ENCODE data around the gene SPRED1.
"Not testable (repeated sequence)": the region's sequence is repeated elsewhere in the genome, so short reads cannot be mapped to it uniquely, and the experiment has no call there.

Gene SPRED1

DNA sequence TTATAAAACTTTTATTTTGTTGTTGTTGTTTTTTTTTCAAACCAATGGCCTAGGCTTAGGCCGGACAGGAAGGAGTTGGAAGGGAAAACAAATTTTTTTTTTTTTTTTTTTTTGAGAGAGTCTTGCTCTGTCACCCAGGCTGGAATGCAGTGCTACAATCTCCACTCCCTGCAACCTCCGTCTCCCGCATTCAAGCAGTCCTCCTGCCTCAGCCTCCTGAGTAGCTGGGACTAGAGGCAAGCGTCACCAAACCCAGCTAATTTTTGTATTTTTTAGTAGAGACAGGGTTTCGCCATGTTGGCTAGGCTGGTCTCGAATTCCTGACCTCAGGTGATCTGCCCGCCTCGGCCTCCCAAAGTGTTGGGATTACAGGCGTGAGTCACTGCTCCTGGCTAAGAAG lies 15.6 kb upstream of the SPRED1 start:
- DNase-seq (ENCODE audit: low spot score), result not testable (repeated sequence)

DNA sequence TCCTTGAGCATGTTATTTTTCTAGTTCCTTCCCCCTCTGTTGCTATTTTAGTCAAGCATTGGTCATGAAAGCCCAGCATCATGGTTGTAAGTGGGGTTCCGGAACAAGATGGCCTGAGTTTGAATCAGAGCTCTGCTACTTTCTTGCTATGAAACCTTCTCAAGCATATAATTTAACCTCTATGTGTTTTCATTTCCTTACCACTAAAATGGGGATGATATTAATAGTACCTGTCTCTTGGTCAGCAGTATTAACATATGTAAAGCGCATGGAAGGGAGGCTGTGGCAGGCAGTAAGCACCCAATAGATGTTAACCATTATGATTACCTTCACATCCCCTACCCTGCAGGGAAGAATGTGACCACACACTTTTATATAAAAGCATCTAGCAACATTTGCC lies 14.3 kb upstream of the SPRED1 start:
- DNase-seq (ENCODE audit: low spot score), result no peak

DNA sequence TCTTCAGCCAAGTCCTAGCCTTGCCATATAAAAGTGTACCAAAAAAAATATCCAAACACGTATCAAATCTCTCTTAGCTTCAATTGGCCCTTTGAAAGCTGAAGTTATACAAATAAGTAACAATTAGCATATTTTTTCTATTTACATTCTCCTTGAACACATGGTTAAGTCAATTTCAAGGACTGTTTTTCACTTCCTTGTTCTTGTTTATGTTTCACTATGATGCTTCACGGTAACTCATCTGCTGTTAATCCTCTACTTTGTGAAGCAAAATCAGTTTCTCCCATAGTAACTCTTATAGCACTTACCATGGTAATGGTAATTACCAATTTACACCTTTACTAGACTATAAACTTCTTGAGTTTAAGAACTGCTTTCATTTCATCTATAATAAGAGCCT lies 10.6 kb upstream of the SPRED1 start:
- DNase-seq (ENCODE audit: low spot score), result no peak

DNA sequence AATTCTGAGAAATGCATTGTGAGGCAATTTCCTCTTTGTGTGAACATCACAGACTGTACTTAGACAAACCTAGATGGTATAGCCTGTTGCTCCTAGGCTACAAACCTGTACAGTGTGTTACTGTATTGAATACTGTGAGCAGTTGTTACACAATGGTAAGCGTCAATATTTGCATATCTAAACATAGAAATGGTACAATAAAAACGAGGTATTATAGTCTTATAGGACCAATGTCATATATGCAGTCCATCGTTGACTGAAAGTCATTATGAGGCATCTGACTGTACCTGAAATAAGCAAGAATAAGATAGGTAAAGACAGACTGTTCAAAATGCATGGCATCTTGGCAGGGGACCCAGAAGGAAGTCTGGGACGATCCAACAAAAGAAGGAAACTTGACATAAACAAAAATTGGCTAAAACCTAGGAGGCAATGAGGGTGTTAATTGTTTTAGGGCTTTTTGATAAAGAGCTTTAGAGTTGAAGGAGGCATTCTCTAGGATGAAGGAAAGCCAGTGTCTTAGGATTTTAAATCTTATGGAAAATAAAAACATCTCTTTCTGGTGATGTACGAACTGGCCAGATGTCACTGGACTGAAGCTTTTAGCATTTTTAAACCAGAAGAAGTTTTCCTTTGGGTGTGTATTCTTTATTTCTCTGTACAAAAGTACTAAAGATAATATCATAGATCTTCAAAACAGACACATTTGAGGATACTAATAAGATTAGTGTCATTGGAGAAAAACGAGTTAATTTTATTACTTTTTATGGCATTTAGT lies 9.2 kb upstream of the SPRED1 start:
- DNase-seq (ENCODE audit: low spot score), result no peak

DNA sequence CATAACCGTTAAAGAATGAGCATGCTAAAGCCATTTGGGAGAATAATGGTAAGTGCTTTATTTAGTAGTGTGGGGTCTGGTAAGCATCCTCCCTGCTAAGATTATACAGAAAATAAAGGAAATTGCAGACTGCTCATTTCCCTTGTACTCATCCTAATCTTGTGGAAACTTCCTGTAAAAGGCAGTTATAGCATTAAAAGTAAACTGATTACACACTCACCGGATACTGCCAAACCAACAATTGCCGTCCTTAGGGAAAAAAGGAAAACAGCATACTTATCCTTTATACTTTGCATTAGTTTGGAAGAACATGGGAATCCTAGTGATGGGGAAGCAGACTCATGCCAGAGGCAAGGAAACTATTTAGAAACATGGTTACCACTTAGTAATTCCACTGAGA lies 5.3 kb upstream of the SPRED1 start:
- no peak for DNase-seq (ENCODE audit: low spot score)

DNA sequence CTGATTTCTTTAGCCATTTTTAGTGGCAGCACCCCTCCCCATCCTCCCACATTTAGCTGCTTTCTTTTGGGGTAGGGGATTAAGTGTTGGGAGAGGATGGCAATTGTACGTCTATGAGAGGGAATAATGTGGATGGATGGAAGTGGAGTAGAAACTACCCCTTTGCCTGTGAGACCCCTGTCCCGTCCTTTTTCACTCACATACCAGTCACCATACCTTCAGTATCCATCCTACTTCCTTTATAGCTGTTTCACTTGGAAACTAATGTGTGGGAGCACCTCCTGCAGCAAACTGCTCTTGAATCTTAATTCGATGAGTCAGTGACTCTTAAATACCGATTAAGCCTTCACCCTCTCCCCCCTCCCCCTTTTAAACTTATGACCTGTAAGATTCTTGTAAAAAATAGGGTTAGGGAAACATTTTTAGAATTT lies 730 bp downstream of the SPRED1 start:
- DNase-seq (ENCODE audit: low spot score), result no peak

DNA sequence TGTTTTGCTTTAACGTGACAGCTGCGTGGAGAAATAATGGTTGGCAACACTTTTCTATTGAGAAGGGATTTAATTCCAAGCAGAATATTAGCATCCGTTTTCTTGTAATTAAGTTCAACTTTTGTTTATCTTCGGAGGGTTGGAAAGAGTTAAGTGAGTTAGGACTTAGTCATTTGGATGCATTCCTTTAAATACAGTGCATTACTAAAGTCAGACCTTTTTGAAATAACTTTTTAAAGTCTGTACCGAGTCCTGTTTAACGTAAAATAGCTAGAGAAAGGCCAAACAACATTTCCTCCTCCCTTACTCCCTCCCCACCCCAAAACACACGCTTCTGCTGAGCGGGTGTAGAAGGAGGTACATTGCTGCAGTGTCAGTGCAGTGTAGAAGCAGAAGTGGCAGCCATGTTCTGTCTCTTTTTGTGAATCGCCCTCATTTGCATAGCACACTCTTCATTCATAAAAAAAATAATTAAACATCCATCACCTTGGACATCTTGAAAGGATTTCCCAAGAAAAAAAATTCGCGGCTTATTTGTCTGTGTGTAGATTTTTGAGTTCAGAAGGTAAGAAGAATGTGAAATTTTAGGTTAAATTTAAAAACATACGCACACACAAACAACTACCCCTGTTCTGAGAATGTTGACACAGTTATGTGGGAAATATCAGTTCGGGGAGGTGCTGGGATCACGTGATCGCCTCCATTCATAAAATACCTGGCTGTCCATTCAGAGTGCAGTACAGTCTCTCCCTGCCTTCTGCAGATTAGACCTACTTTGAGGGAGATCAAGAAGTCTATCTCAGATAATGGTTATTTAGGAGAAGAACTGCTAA lies 1.6 kb downstream of the SPRED1 start:
- DNase-seq (ENCODE audit: low spot score), result peak; percentile 52

DNA sequence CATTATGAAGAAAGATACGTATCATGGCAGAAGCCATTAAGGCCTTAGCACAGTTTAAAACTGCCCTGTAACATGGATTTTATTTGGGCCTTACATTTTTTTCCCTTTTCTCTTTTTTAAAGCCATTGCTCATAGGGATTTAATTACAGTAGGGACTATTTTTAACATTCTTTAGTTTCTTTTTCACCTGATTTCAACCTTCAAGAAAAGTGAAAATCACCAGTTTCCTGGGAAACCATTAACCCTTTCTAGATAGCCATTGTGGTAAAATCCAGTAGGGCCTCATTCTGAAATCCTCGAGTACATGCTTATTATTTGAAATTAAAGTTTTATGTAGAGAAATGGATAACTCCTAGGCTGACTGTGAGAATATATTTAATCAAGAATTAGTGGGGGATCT lies 3.1 kb downstream of the SPRED1 start:
- DNase-seq (ENCODE audit: low spot score), result no peak

DNA sequence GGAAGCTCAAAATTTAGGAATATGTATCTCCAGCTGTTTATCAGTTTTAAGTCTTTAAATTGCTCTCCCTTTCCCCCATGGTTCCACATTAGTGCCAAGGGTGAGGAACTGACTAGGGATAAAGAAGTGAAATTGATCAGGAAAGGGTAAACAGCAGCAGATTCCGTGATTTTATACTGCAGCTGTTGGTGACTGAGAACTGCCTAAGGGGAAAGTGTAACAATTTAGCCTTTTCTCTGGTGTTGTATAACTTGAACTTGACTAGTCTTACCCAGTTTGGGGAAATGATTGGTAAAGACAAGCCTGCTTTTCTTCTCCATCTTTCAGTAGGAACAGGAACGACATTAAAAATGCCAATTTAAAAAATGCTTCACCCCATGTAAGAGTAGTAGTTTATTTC lies 5.0 kb downstream of the SPRED1 start:
- no peak for DNase-seq (ENCODE audit: low spot score)

DNA sequence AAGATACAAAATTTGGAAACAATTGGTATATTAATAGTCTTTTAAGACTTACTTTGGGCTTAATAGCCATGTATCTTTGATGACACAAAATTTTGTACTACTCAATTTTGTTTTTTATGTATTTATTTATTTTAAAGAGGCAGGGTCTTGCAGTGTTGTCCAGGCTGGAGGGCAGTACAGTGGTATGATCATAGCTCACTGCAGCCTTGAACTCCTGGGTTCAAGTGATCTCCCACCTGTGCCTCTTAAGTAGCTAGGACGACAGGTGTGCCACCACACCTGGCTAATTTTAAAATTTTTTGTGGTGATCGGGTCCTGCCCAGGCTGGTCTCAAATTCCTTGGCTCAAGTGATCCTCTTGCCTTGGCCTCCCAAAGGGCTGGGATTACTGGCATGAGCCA lies 6.5 kb downstream of the SPRED1 start:
- no peak for DNase-seq (ENCODE audit: low spot score)

DNA sequence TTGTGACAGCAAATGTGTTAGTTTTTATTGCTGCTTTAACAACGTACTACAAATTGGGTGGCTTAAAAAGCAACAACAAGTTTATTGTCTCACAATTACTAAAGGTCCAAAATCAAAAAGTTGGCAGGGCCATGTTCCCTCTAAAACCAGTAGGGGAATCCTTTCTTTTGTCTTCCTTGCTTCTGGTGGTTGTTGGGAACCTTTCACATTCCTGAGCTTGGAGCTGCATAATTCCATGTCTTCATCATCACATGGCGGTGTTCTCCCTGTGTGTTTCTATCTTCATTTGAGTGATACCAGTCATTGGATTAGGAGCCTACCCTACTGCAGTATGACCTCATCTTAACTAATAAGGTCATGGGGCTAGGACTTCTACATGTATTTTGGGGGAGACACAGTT lies 7.4 kb downstream of the SPRED1 start:
- no peak for DNase-seq (ENCODE audit: low spot score)

DNA sequence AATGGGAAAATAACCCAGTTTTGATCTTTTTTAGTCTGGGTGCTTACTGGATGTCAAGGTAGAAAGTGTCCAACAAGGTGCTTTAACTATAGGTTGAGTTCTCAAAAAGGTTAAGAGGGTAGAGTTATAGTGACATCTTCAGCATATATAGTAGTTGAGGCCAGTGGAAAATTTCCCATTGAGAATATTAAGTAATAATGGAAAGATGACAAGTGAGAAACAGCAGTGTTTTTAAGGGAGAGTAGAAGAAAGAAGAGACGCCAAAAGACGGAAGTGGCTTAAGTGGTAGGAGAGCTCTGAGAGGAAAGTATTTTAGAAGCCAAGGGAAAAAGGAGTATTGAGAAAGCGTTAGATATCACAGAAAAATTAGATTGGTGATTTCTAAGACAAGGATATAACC lies 10.6 kb downstream of the SPRED1 start:
- DNase-seq (ENCODE audit: low spot score), result no peak

DNA sequence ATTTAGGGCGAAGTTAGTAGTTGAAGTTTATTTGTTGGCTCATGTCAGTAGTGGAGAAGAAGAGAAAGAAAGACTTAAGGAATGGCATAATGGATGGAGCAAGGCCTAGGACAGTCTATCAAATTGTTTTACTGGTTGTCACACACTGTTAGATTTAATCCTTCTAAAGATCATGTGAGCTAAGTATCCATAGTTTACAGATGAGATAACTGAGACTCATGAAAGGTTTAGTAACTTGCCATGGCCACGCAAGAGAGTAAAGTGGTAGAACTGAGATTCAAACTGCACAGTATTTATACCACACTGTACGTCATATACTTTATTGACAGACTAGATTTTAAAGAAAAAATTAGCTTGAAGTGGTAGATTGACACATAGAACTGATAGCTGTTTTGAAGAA lies 11.4 kb downstream of the SPRED1 start:
- DNase-seq (ENCODE audit: low spot score), result no peak

DNA sequence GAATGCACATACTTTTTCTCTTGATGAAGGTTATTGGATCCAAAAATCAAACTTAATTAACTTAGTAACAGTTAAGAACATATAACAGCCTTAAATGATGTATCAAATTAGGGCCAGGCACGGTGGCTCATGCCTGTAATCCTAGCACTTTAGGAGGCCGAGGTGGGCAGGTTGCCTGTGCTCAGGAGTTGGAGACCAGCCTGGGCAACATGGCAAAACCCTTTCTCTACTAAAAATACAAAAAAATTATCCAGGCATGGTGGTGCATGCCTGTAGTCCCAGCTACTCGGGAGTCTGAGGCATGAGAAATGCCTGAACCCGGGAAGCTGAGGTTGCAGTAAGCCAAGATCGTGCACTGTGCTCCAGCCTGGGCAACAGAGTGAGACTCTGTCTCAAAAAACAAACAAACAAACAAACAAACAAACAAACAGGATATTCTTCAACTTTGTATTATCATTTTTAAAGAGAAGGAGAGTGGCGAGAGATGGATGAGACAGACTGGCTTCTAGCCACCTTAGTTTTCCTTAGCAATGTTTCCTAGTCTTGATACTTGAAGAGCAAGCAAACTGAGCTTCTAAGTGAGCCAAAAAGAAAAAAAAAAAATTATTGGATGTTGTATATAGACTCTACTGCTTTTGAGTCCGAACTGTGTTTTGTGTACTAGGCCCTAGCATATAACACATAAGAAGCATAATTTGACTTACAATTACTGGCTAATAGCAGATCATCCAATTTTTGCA lies 13.8 kb downstream of the SPRED1 start:
- no peak for DNase-seq (ENCODE audit: low spot score)

DNA sequence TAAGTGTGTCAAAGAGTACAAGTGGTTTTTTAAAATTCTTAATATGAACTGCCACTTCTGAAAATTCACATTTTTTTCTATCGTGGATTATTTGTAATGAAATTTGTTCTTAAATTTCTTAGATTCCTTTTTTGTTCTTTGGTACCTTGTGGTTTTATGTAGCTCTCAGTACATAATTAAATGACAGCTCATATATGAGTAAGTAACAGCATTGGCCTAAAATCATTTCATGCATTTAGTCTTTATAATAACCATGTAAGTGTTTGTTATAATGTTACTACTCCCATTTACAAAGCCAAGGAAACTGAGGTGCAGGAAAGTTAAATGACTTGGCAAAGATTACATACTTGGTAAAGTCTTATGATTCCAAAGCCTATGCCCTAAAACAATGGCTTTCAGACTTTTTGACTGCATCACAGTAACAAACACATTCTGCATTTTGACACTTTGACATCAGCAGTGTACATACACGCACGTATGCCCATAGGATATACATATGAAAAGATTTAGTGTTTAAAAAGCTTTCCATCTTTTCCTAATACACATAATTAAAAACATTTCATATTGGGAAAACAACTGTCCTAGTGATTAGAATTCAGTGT lies 14.9 kb downstream of the SPRED1 start:
- no peak for DNase-seq (ENCODE audit: low spot score)

DNA sequence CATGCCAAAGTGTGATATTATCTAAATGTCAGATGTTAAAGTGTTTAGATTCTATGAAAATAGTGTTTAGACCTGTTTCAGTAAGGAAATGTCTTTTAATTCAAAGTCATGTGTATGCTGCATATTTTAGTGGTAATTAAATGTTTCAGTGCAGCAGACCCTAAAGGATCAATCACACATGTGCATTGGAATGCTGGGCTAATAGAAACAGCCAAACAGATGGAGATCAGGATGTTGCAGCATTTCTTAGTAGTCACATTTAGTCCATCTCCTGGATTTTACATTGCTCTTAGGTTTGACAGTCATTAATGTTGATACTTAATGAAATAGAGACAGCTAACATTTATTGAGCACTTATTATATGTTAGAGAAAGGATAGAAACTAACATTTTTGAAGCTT lies 18.5 kb downstream of the SPRED1 start:
- DNase-seq (ENCODE audit: low spot score), result no peak

DNA sequence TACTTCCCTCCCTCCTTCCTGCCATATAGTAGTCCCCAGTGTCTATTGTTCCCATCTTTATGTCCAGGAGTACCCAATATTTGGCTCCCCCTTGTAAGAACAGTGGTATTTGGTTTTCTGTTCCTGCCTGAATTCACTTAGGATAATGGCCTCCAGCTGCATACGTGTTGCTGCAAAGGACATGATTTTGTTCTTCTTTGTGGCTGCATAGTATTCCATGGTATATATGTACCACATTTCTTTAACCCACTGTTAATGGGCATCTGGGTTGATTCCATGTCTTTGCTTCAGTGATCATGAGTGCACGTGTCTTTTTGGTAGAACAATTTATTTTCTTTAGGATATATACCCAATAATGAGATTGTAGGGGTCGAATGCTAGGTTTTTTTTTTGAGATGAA lies 19.3 kb downstream of the SPRED1 start:
- no peak for DNase-seq (ENCODE audit: low spot score)

DNA sequence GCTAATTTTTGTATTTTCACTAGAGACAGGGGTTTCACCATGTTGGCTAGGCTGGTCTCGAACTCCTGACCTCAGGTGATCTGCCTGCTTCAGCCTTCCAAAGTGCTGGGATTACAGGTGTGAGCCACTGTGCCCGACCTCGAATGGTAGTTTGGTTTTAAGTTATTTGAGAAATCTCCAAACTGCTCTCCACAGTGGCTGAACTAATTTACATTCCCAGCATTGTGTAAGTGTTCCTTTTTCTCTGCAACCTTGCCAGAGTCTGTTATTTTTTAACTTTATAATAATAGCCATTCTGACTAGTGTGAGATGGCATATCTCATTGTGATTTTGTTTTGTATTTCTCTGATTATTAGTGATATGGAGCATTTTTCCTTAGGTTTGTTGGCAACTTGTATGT lies 19.8 kb downstream of the SPRED1 start:
- DNase-seq (ENCODE audit: low spot score), result not testable (repeated sequence)

DNA sequence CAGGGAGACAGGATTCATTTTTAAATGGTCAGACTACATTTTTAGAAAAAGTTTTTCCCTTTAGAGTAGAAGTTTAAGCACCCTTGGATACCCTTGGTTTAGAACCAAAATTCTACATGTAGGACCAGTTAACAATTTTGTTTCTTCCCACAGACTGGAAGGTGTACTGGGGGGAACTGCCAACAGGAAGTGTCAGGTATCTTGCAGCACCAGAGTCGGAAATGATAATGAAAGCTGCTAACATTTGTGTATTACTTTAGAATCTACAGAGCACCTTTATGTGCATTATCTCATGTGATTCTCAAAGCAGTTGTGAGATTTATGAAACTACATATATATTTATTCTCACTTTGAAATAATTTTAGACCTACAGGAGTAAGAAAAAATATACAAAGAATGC lies 21.5 kb downstream of the SPRED1 start:
- DNase-seq (ENCODE audit: low spot score), result no peak

DNA sequence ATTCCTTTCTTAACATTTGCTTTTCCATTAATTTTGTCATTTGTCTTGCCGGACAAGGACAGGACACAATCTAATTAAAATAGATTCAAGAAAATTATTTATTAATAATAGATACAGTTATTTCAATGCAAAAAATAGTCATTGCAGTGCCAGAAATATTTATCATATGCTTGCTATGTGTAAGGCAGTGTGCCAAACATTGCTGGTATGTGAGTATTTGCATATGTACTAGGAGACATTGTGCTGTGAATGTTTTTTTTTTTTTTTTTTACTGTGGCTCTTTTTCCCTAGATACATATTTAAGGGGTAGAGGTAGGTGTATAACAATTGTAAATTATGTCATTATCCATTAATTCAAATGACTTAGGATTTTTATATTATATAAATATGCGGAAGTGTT lies 23.3 kb downstream of the SPRED1 start:
- no peak for DNase-seq (ENCODE audit: low spot score)

DNA sequence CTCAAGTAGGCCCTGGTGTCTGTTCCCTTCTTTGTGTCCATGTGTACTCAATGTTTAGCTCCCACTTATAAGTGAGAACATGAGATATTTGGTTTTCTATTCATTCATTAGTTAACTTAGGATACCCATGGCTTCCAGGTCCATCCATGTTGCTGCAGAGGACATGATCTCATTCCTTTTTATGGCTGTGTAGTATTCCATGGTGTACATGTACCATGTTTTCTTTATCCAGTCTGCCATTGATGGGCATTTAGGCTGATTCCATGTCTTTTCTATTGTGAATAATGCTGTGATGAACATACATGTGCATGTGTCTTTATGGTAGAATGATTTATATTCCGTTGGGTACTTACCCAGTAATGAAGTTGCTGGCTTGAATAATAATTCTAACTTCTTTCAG lies 24.6 kb downstream of the SPRED1 start:
- not testable (repeated sequence) for DNase-seq (ENCODE audit: low spot score)

DNA sequence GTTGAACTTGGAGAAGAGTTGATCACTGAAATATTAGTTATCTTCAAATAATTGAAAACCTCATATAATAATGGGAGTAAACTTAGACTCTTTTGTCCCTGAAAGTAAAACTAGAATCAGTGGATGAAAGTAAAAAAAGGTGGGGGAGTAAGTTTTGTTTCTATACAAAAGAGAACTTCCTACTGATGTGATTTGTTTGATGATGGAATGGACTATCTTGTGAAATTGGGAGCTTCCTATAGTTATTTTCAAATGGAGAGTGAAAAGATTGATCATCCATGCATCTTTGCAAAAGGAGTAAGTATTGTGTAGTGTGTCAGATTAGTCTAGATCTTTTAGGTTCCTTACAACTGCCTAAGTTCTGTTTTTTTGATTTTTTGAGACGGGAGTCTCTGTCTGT lies 28.4 kb downstream of the SPRED1 start:
- no peak for DNase-seq (ENCODE audit: low spot score)
